ENCODE data around the gene SMYD1. TPM values are rescaled to one million over a fixed set of nuclear protein-coding genes. Genes with fewer than 3 reads are reported as not detected.

Gene SMYD1
- total RNA-seq, 2 donors from 2014 or later: not detected

DNA sequence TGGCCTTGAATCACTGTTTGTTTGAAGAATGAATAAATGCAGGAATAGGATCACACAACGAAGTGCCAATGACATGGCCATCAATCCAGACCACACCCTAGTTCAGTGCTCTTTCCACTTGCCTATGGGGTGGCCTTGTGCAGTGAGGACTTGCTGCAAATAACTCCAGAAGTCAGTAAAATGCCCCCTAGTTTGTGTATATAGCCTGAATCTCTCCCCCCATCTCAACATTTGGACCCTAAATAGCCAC lies 59.9 kb downstream of the SMYD1 start:
- no peak for ATAC-seq (ENCODE audit: insufficient number of reproducible peaks, low FRiP score, low read depth)
- Histone ChIP-seq H3K27me3 (replicated peaks; ENCODE audit: insufficient read depth) (no peaks in the 10 kb centered on the region), H3K9me3 (no peaks in the 10 kb centered on the region), H3K27ac (no peak overlapping the region), H3K36me3 (no peaks in the 10 kb centered on the region), H3K4me1 (ENCODE audit: control insufficient read depth in 1 of 2, low read depth in 2 of 2) (no peaks in the 10 kb centered on the region), H3K4me3 (no peak overlapping the region)
- DNase-seq (ENCODE audit: low spot score): no peak
- no peak for TF ChIP-seq CTCF (IDR thresholded peaks at IDR 0.05)

DNA sequence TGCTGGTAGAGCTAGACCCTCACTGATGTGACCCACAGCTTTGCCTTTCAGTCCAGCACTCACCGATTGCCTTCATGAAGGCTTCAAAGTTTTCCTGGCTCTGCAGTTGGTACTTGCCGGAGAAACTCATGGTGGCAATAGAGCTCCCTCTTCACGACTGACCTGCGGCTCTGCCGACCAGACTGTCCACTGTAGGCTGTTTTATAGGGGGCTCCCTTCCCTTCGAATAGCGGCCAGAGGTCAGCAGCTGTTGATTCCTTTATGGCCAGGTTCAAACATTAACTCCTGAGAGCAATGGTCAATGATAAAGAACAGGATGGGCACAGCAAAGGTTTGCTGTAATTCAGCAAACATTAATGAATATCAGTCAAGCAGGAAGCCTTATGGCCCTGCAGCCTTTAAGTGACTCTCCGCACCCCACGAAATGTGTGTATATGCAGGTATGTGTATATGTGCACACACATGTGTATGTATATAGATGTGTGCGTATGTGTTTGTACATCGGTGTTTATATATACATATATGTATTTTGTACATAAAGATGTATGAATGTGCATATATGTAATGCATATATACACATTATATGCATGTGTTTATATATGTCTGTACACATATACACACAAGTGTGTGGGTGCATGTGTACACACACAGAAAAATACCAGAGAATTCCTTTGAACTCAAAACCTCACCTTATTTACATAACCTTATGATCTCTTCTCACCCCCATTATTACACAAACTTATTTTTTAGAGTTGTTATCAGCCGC lies 60.4 kb downstream of the SMYD1 start, which contains the start of gene FABP1:
Gene FABP1, minus strand, starts transcription at position 175 of the 766 bp plus-strand sequence. Its CDS starts 45 bp downstream, at position 130.
- Histone ChIP-seq H3K27me3 (replicated peaks; ENCODE audit: insufficient read depth) (no peaks in the 10 kb centered on the region), H3K36me3 (no peaks in the 10 kb centered on the region), H3K9me3 (no peaks in the 10 kb centered on the region), H3K27ac (no peak within 1 kb of the TSS), H3K4me1 (ENCODE audit: control insufficient read depth in 1 of 2, low read depth in 2 of 2) (no peaks in the 10 kb centered on the region), H3K4me3 (no peak within 1 kb of the TSS)
- ATAC-seq (ENCODE audit: insufficient number of reproducible peaks, low FRiP score, low read depth) (no peak), DNase-seq (ENCODE audit: low spot score) (no peak)
- TF ChIP-seq CTCF (IDR thresholded peaks at IDR 0.05): no peak

GRCh38 chr2:88128654-88129312 lies 61.2 kb downstream of the SMYD1 start:
- DNase-seq (ENCODE audit: low spot score): no peak
- Histone ChIP-seq H3K36me3 (no peaks in the 10 kb centered on the region), H3K27me3 (replicated peaks; ENCODE audit: insufficient read depth) (no peaks in the 10 kb centered on the region), H3K4me3 (no peak overlapping the region), H3K4me1 (ENCODE audit: control insufficient read depth in 1 of 2, low read depth in 2 of 2) (no peaks in the 10 kb centered on the region), H3K27ac (no peak overlapping the region), H3K9me3 (no peaks in the 10 kb centered on the region)
- no peak for TF ChIP-seq CTCF (IDR thresholded peaks at IDR 0.05)
- ATAC-seq (ENCODE audit: insufficient number of reproducible peaks, low FRiP score, low read depth): no peak

GRCh38 chr2:88129313-88129959 lies 61.8 kb downstream of the SMYD1 start:
- Histone ChIP-seq H3K27ac (no peak overlapping the region), H3K27me3 (replicated peaks; ENCODE audit: insufficient read depth) (no peaks in the 10 kb centered on the region), H3K9me3 (no peaks in the 10 kb centered on the region), H3K4me3 (no peak overlapping the region), H3K4me1 (ENCODE audit: control insufficient read depth in 1 of 2, low read depth in 2 of 2) (no peaks in the 10 kb centered on the region), H3K36me3 (no peaks in the 10 kb centered on the region)
- ATAC-seq (ENCODE audit: insufficient number of reproducible peaks, low FRiP score, low read depth) (no peak), DNase-seq (ENCODE audit: low spot score) (no peak)
- no peak for TF ChIP-seq CTCF (IDR thresholded peaks at IDR 0.05)

DNA sequence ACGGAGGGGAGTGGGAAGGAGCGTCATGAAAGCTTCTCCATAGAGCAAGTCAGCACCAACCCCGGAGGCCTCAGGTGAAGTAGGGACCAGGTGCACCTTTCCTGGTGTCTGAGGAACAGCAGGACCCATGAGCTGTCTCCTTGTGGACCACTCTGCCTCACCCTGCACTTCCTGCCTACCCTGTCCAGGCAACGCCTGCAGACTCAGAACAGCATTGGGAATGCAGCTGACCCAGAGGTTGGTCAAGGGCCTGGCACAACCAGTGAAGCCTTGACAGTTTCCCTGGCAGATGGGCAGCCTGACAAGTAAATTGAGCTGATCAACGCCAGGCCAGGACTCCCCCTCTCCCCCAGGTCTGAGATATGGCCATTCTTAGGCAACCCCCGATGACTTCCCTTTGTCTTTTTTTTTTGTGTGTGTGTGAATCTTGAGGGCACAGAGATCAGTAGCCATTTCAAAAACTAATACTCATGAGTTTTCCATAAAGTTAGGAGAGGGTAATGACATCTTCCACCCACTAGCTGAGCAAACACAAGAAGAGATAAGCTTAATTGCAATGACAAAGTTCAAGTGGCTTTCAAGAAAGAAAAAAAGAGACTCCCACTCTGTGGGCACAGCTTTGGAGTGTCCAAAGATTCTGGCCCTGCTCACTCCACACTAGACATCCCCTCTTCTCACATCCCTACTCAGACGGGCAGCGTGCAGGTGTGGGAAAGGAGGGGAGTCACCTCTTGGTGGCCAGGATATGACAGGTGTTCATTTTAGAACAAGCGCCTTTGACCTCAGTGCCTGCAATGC lies 63.8 kb downstream of the SMYD1 start:
- H3K4me3 ChIP-seq: no peak overlapping the region
- TF ChIP-seq CTCF (IDR thresholded peaks at IDR 0.05): no peak
- no peaks in the 10 kb centered on the region for H3K9me3 ChIP-seq
- ATAC-seq (ENCODE audit: insufficient number of reproducible peaks, low FRiP score, low read depth) (no peak), DNase-seq (ENCODE audit: low spot score) (no peak)
- no peaks in the 10 kb centered on the region for H3K27me3 ChIP-seq (replicated peaks; ENCODE audit: insufficient read depth)
- no peak overlapping the region for H3K27ac ChIP-seq
- H3K36me3 ChIP-seq: no peaks in the 10 kb centered on the region
- H3K4me1 ChIP-seq (ENCODE audit: control insufficient read depth in 1 of 2, low read depth in 2 of 2): no peaks in the 10 kb centered on the region

Data from thoracic aorta (tissue), 2 donors.